Erythroblast (primary cell): ENCODE results near the gene EDN2.

Experiments used
- GATA1 ChIP-seq: IDR thresholded peaks from 2 replicates; pipeline ENCODE4 v1.6.1; 2011; ENCODE audit warnings: low read depth, mild to moderate bottlenecking, control low read depth, low read length, moderate library complexity
- POLR2A ChIP-seq: IDR thresholded peaks from 2 replicates; pipeline ENCODE4 v1.6.1; 2011; ENCODE audit warnings: mild to moderate bottlenecking, low read length

DNA sequence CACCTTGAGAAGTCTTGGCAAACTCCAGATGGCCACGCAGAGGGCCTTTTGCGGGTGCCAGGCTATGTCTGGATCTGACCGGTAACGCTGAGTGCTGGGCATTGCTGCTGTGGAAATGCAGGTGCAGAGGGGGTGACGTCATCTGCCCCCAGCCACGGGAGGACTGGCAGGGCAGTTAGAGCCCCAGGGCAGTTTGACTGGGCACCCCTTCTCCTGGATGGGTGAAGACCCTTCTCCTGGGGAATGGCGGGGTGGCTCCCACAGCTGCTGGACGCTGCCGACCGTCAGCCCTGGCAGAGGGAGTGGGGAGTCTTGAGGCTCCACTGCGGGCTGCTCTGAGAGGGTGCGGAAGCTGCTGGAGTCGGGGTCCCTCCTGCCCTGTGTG, 12.6 kb upstream of the EDN2 start:
- TF ChIP-seq POLR2A, result no peak
- no peak for TF ChIP-seq GATA1
